ENCODE measurements around the gene H2BW1.
"Not testable (repeated sequence)": the region's sequence is repeated elsewhere in the genome, so short reads cannot be mapped to it uniquely, and the experiment has no call there.

H2BW1 gene, protein sequence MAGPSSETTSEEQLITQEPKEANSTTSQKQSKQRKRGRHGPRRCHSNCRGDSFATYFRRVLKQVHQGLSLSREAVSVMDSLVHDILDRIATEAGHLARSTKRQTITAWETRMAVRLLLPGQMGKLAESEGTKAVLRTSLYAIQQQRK

DNA sequence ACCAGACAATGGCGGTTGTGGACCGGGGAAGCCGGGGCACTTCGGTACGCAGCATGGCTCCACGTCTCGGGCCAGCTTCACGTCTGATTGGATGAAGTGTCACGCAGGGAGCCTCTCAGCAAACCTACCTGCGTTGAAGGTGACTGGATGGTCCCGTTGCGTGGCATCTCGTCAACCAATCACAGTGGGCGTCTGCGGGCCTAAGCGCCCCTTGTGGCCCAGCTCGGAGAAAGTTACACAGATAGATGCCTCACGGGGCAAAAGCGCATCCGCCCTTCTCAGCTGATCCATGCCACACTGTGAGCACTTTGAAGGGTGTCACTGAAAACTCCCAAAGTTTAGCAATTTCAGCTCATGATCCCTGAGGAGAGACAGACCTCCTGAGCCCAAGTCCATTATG is at the start of gene H2BW1:
Gene H2BW1 (minus strand): TSS at position 103 of the 400 bp plus-strand sequence. CDS start 132 bp downstream, outside the sequence.
- DNase-seq = no peak

DNA sequence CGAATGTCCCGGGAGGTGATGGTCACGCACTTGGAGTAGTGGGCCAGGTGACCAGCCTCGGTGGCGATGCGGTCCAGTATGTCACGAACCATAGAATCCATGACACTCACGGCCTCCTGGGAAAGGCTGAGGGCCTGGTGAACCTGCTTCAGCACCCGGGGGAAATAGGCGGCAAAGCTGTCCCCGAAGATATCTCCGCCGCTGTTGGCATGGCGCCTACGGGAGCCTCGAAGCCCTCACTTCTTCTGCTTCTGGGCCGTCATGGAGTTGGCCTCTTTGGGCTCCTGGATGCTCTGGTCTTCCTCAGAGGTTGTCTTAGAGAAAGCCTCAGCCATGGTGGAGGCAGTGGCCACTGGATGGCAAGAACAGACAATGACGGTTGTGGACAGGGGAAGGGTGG is 49.1 kb upstream of the H2BW1 start:
- not testable (repeated sequence) for DNase-seq

DNA sequence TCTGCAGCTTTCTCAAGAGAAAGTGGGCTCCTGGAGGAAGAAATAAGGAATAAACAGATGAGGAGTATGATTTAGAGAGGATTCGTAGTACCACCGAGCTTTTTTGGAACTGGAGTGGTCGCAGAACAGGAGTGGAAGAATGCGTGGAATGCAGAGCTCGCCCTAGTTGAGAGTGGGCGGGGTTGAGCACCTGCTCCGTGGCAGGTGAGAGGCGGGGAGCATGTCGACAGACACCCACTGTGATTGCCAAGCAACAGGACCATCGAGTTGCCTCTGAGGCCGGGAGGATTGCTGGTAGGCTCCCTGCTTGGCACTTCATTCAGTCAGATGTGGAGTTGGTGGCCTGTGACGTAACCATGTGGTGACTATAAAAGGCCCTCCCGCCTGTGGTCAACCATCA is 41.4 kb upstream of the H2BW1 start:
- not testable (repeated sequence) for DNase-seq

DNA sequence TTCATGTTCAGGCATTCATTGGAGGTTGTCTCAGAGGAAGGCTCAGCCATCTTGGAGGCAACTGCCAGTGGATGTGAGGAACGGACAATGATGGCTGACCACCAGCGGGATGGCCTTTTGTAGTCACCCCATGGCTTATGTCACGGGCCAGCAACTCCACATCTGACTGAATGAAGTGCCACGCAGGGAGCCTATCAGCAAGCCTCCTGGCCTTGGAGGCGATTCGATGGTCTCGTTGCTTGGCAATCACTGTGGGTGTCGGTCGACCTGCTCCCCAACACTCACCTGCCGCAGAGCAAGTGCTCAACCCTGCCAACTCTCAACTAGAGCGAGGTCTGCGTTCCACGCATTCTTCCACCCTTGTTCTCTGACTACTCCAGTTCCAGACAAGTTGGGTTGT is 33.7 kb upstream of the H2BW1 start:
- no peak for DNase-seq

DNA sequence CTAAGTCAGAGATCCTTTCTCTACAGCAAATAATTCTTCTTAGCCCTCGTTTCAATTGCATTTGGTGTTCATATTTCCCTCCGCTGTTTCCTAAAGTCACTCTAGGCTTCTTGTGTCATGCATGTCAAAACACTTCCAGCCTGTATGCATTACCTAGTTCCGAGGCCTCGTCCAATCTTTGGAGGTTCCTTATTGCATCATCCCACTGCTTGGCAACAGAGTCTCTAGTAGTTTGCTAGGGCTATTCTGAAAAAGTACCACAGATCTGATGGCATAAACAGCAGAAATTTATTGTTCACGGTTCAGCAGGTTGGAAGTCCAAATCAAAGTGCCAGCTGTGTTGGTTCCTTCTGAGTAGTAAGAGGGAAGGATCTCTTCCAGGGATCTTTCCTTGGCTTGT is 32.1 kb upstream of the H2BW1 start:
- DNase-seq = no peak

DNA sequence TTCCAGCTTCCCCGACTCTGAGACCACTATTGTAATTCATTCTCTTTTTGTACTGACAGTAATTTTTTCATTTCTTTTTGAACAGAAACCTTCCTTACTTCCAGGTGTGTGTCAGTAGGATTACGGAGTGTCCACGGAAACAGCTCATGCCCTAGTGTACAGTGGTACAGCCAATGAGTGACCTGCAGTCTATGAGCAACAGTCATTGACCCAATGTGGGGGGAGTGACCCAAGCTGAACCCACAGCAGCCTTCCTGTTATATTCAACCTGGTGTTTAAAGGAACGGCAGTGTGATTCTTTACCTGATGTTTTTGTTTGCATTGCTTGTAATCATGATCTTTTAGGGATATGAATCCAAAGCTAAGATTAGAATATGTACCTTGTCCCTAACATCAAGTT is 27.5 kb upstream of the H2BW1 start:
- no peak for DNase-seq

DNA sequence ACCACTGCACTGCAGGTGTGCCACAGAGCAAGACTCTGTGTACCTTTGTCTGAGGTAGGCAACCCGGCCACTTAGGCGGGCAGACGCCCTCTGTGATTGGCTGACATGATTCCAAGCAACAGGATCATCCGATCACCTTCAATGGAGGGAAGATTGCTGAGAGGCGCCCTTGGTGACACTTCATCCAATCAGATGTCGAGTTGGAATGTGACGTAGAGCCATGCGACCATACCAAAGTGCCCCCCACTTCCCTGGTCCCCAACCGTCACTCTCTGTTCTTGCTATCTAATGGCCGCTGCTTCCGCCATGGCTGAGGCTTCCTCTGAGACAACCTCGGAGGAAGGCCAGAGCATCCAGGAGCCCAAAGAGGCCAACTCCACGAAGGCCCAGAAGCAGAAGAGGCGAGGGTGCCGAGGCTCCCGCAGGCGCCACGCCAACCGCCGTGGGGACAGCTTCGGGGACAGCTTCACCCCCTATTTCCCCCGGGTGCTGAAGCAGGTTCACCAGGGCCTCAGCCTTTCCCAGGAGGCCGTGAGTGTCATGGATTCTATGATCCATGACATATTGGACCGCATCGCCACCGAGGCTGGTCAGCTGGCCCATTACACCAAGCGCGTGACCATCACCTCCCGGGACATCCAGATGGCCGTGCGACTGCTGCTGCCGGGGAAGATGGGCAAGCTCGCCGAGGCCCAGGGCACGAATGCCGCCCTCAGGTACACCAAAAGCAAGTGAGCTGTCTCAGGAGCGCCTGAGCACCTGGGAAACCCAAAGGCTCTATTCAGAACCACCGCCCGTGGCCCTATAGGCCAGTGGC is 26.4 kb upstream of the H2BW1 start, which contains the start of gene H2BW2:
Gene H2BW2 (plus strand): TSS at position 268 of the 817 bp plus-strand sequence. CDS start 39 bp downstream, at position 307.
- DNase-seq = no peak

DNA sequence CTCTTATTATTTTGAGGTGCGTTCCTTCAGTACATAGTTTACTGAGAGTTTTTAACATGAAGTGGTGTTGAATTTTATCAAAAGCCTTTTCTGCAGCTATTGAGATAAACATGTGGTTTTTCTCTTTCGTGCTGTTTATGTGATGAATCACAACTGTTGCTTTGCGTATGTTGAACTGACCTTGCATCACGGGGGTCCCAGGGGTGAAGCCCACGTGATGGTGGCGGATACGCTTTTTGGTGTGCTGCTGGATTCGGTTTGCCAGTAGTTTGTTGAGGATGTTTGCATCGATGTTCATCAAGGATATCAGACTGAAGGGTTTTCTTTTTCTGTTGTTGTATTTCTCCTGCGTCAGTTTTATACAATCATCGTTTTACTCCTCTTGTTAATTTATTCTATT is 4.6 kb upstream of the H2BW1 start:
- no peak for DNase-seq

DNA sequence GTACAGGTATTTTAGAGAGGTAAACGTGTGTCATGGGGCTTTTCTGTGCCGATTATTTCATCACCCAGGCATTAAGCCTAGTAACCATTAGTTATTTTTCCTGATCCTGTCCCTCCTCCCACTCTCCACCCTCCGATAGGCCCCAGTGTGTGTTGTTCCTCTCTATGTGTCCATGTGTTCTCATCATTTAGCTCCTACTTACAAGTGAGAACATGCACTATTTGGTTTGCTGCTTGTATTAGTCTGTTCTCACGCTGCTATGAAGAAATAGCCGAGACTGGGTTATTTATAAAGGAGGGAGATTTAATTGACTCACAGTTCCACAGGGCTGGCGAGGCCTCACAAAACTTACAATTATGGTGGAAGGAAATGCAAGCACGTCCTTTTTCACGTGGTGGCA is 2.1 kb upstream of the H2BW1 start:
- not testable (repeated sequence) for DNase-seq

DNA sequence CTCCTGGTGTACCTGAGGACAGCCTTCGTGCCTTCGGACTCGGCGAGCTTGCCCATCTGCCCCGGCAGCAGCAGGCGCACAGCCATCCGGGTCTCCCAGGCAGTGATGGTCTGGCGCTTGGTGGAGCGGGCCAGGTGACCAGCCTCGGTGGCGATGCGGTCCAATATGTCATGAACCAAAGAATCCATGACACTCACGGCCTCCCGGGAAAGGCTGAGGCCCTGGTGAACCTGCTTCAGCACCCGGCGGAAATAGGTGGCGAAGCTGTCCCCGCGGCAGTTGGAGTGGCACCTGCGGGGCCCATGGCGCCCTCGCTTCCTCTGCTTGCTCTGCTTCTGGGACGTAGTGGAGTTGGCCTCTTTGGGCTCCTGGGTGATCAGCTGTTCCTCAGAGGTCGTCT is 350 bp downstream of the H2BW1 start:
- DNase-seq = no peak

DNA sequence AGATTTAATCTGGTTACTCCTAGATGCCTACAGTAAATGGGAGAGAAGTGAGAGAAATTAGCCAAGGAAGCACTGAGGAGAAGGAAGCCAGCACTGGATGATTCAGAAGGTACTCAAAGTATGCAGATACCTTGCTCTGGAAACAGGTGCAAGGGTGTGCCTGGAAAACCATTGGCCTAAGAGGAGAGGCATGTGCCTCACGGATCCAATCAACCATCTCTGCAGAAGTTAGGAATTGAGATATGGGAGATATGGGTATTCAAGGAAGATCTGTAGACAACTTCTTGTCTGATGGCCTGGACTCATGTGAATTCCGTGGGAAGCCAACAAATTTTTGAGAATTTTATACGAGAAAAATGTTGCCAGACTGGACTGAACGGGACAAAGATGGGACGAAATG is 4.7 kb downstream of the H2BW1 start:
- DNase-seq = no peak

DNA sequence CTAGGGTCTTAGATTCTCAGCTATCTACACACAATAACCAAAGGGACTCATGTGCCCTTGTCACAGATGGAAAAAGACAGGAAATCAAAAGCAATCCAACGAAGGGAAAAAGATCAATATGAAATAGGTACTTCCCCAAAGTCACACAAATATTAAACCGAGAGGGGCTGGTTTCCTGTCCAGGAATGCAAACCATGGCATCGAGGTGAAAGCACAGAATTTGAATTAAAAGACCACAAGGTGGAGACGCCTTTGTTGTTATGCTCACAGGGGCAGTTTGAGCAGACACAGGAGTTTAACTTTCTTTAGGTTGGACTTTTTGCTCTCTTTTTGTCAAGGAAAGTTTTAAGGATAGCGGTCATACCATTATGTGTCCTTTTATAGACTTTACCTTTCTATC is 14.3 kb downstream of the H2BW1 start:
- DNase-seq = no peak

DNA sequence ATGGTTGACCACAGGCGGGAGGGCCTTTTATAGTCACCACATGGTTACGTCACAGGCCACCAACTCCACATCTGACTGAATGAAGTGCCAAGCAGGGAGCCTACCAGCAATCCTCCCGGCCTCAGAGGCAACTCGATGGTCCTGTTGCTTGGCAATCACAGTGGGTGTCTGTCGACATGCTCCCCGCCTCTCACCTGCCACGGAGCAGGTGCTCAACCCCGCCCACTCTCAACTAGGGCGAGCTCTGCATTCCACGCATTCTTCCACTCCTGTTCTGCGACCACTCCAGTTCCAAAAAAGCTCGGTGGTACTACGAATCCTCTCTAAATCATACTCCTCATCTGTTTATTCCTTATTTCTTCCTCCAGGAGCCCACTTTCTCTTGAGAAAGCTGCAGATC is 30.0 kb downstream of the H2BW1 start:
- DNase-seq = not testable (repeated sequence)

DNA sequence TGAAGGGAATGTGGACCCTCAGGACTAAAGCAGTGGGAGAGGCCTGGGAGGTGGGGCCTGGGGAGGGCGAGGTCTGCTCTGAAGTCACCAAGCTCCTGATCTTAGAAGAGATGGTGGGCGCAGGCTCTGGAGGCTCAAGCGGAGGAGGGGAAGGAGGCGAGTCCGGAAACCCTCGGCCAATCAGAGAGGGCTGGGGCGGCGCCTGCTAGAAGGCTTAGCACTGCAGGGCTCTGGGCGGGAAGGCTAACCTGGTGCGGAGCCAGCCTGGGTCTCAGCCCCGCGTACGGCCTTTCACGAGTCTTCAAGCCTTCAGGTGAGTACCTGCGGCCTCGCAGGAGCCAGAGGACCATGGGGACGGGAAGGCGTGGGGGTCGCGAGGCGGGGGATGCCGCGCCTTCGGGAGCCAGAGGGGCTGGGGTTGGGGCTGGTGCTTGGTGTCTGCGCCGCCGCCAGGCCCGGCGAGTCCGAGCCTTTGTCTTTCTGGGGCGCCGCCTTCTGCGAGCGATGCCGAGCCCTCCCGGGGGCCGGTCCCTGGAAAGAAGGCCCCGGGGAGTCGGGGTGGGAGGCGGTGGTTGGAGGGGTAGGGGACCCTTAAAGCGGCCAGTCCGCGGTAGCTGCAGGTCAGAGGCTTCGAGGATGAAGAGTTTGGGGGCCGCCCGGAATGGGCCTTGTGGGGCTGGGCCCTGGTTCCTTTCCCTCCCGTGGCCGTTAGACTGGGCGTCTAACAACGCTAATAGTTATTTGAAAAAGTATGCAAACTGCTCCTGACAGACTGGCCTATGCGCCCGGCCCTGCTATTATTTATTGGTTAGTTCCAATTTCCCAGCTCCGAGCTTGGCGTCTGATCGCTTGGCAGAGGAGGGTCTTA is 50.9 kb downstream of the H2BW1 start, which contains the start of gene TMSB15B:
Gene TMSB15B (plus strand): TSS at position 217 of the 868 bp plus-strand sequence.
- not testable (repeated sequence) for DNase-seq
